Psoas muscle (tissue), 8 donors: ENCODE measurements around the gene GMPR2. TPM values are rescaled to one million over a fixed set of nuclear protein-coding genes. Genes with fewer than 3 reads are reported as not detected.

Experiments used
- ATAC-seq, 4 donors: fragments of 200-7000 bp; cut with Tn5 transposase; one replicate each; pipeline ENCODE4 v1.9.1; 2020; ENCODE audit warnings: moderate library complexity in 3 of 4, mild to moderate bottlenecking in 2 of 4
- DNase-seq, 2 donors: peaks; one replicate each; pipeline ENCODE4 v3.0.0-alpha.2; 2020
- H3K27ac ChIP-seq: fragments of 200-600 bp; one replicate; pipeline ENCODE4 v1.8.0; 2022
- H3K27me3 ChIP-seq, 3 donors: fragments of 200-600 bp in 1 of 3; one replicate each; pipeline versions ENCODE4 v1.6.1 to v1.8.0; 2013 to 2022; ENCODE audit warnings: low read length in 2 of 3, mild to moderate bottlenecking in 2 of 3, moderate library complexity in 1 of 3; ENCODE audit not compliant: insufficient read depth in 3 of 3
- H3K36me3 ChIP-seq, 2 donors: fragments of 200-600 bp in 1 of 2; one replicate each; pipeline versions ENCODE4 v1.6.1 to v1.8.0; 2013 to 2022; ENCODE audit warnings: low read depth in 1 of 2, mild to moderate bottlenecking in 1 of 2, moderate library complexity in 1 of 2; ENCODE audit not compliant: insufficient read depth in 1 of 2
- H3K4me1 ChIP-seq: fragments of 200-600 bp; one replicate; pipeline ENCODE4 v1.8.0; 2022
- H3K4me3 ChIP-seq: fragments of 200-600 bp; one replicate; pipeline ENCODE4 v1.8.0; 2022; ENCODE audit warnings: mild to moderate bottlenecking
- H3K9me3 ChIP-seq: fragments of 200-600 bp; one replicate; pipeline ENCODE4 v1.8.0; 2022
- WGBS, 3 donors: extraction: QIAGEN DNeasy Blood & Tissue Kit; methylation state at CpG; one replicate each; pipeline versions ENCODE4 v1.1.6 to v1.1.7; 2013; 5-methylcytosine and 5-hydroxymethylcytosine counted together
- intact Hi-C, 2 donors: fragments of 100-400 bp; cut with DNase I; formaldehyde crosslinking; loops; one replicate each; pipeline versions ENCODE4 v1.11.0 to v1.14.2; 2022
- polyA plus RNA-seq, 3 donors: library from polyadenylated mRNA; stranded (reverse); fragments of 200-250 nt; gene quantifications; one replicate each; pipeline ENCODE4 v1.2.3, GENCODE V29; 2013
- total RNA-seq, 4 donors: library from RNA; stranded (reverse); fragmentation: NEBNext Ultra II Directional in 2 of 4; extraction: Animal tissue kit (Norgen Biotek cat#: 25700) in 2 of 4; gene quantifications; one replicate each; pipeline versions ENCODE4 v1.2.1 to v1.2.4, GENCODE V29; 2021 to 2023
- TF ChIP-seq, protein P1 (sequence below): fragments of 200-600 bp; IDR thresholded peaks from one replicate; pipeline ENCODE4 v1.8.0; 2022; ENCODE audit warnings: antibody characterized with exemption
- donor health status: healthy with polysubstance abuse.
- donor health status: DM: no; HTN: no; CAD: no; lungs with moderate emphysema.
- donor health status: Bipolar disorder and iron deficiency.
- donor health status: healthy.
- donor health status: DM: yes; HTN: yes; CAD: no.
- donor health status: DM: no; HTN: no; CAD: no.
- donor health status: DM: no; HTN: no; CAD: no.
- donor health status: DM: yes; HTN: yes; CAD: no.

GMPR2 gene
- total and polyA plus RNA-seq, 7 donors, result 17.7 to 33.1 (median 24.0) TPM

DNA sequence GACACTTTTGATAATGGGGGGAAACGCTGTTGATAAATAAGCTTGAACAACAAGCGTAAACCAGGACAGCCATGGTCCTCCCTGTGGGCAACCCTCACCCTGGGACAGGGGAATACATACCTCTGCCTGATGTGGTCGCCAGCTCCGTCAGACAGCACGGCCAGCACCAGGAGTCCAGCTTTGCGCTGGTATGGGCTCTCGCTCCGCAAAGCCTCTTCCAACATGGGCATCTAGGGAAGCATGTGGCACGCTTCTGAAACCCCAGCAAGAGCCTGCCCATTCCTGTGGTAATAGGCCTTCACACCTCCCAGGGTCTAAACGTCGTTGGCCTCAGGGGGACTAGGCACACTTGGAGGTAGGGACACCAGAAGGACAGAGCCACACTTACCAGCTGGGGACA, 47.0 kb upstream of the GMPR2 start:
- peaks cover 6 to 76% of the 10 kb centered on the region in 2 donors for H3K36me3 ChIP-seq

GRCh38 chr14:24186831-24187538, 45.7 kb upstream of the GMPR2 start:
- H3K27ac ChIP-seq, result no peak overlapping the region
- H3K36me3 ChIP-seq, result peaks cover 6 to 73% of the 10 kb centered on the region in 2 donors
- peak in 1 of 2 donors; percentile 39 for DNase-seq

More for the DNA sequence above, 47.0 kb upstream of the GMPR2 start:
- Histone ChIP-seq H3K9me3 (no peaks in the 10 kb centered on the region), H3K4me3 (no peak overlapping the region), H3K27me3 (no peaks in the 10 kb centered on the region), H3K4me1 (peaks cover 21% of the 10 kb centered on the region), H3K27ac (no peak overlapping the region)
- ATAC-seq, result no peak
- DNase-seq, result peak in 1 of 2 donors; percentile 37
- 92 to 94% (median 92%) methylated on average over 11 of the region's 11 CpGs for WGBS, 3 donors
- intact Hi-C loops, result no loop called here
- TF ChIP-seq, protein P1, sequence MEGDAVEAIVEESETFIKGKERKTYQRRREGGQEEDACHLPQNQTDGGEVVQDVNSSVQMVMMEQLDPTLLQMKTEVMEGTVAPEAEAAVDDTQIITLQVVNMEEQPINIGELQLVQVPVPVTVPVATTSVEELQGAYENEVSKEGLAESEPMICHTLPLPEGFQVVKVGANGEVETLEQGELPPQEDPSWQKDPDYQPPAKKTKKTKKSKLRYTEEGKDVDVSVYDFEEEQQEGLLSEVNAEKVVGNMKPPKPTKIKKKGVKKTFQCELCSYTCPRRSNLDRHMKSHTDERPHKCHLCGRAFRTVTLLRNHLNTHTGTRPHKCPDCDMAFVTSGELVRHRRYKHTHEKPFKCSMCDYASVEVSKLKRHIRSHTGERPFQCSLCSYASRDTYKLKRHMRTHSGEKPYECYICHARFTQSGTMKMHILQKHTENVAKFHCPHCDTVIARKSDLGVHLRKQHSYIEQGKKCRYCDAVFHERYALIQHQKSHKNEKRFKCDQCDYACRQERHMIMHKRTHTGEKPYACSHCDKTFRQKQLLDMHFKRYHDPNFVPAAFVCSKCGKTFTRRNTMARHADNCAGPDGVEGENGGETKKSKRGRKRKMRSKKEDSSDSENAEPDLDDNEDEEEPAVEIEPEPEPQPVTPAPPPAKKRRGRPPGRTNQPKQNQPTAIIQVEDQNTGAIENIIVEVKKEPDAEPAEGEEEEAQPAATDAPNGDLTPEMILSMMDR, result no peak

DNA sequence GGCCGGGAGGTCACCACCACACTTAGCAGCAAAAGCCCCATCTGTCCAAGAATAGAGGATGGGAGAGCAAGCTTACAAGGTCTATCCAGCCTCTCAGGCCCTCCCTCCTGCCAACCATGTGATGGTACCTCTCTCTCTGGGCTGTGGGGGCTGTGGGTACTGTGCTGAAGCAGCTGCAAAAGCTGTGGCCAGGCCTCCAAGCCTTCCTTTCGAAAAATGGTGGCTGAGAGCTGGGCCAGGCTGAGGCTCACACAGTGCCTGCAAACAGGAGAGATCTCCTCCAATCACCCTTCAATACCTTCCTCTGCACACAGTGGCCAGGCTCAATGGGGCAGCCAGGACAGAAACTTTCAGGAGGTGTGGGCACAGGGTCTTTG, 45.2 kb upstream of the GMPR2 start:
- ATAC-seq, result no peak
- intact Hi-C loops, result no loop called here
- Histone ChIP-seq H3K36me3 (peaks cover 6 to 73% of the 10 kb centered on the region in 2 donors), H3K27me3 (no peaks in the 10 kb centered on the region), H3K27ac (peak overlapping the region; percentile 94), H3K9me3 (no peaks in the 10 kb centered on the region), H3K4me3 (peak overlapping the region; percentile 90), H3K4me1 (peaks cover 21% of the 10 kb centered on the region)
- DNase-seq, result peak in 1 of 2 donors; percentile 34
- WGBS, 3 donors, result 59 to 76% (median 74%) methylated on average over 2 of the region's 2 CpGs
- TF ChIP-seq, protein P1, result no peak

More at GRCh38 chr14:24186831-24187538, 45.7 kb upstream of the GMPR2 start:
- Histone ChIP-seq H3K4me3 (peak overlapping the region; percentile 90), H3K4me1 (peaks cover 21% of the 10 kb centered on the region), H3K27me3 (no peaks in the 10 kb centered on the region), H3K9me3 (no peaks in the 10 kb centered on the region)
- TF ChIP-seq, protein P1, result no peak
- 89 to 97% (median 91%) methylated on average over 10 of the region's 10 CpGs for WGBS, 3 donors
- ATAC-seq, result no peak
- intact Hi-C loops, result no loop called here

- TF ChIP-seq, protein P1, result no peak
- Histone ChIP-seq H3K4me1 (peaks cover 21% of the 10 kb centered on the region), H3K4me3 (peak within 1 kb of the TSS; percentile 90), H3K27ac (peak within 1 kb of the TSS; percentile 94), H3K9me3 (no peaks in the 10 kb centered on the region), H3K36me3 (peaks cover 6 to 73% of the 10 kb centered on the region in 2 donors), H3K27me3 (no peaks in the 10 kb centered on the region)
- peak; percentile 95 to 98 for DNase-seq
- intact Hi-C loops, result loop anchor here in 1 of 2 donors (2.0 kb wide), 1 partner anchor 26 kb away; no protein-coding TSS in a partner anchor
- peak; percentile 95 to 97 (median 96) for ATAC-seq
- WGBS, 3 donors, result 0 to 1% (median 0%) methylated on average over 60 to 65 of the region's 65 CpGs
These were observed 44.3 kb upstream of the GMPR2 start, which contains the start of gene IPO4 for GRCh38 chr14:24188251-24189058. Gene IPO4 (minus strand): TSS chr14:24188816. CDS start chr14:24188787, 29 bp downstream.
